ENCODE measurements around the gene FGF4.

FGF4 gene

DNA sequence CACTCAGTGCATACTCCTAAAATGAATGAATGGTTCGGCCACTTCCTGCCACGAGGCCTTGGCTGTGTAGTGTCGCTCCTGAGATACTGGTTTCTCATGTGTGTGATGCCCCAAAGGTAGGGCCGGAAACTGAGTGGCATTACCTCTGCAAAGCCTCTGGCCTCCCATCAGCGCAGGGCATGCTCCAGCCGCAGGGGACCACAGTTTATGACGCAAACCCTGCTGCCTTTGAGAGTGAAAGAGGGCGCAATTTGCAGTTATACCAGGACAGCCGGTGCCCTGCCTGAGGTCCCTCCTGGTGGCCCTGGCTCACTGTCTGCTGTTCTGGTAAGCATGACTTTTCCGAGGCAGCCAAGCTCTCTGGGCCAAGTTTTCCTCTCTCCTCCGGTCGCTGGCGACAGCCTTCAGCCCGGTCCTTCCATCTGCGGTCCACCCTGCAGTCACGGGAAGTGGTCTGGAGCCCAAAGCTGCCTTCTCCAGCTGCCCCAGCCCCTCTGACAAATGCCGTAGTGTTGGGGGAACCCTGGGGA, 46.4 kb upstream of the FGF4 start:
- H4K20me1 ChIP-seq (ENCODE audit: control insufficient read depth, insufficient read depth, low read depth, low read length) = no peaks in the 10 kb centered on the region
- H3K4me2 ChIP-seq (ENCODE audit: low read length) = no peak overlapping the region
- no peak overlapping the region for H3K27ac ChIP-seq (ENCODE audit: low read depth, low read length)
- H3K4me1 ChIP-seq (ENCODE audit: control insufficient read depth, low read length) = no peaks in the 10 kb centered on the region
- H3K4me3 ChIP-seq (ENCODE audit: low read length) = no peak overlapping the region
- no peaks in the 10 kb centered on the region for H3K36me3 ChIP-seq (ENCODE audit: control insufficient read depth, low read length)
- no peaks in the 10 kb centered on the region for H3K9me3 ChIP-seq (ENCODE audit: control insufficient read depth, insufficient read depth, low read length)
- no peak for TF ChIP-seq EZH2phosphoT487 (IDR thresholded peaks at IDR 0.05; ENCODE audit: borderline replicate concordance, low read length)
- TF ChIP-seq, protein P1, sequence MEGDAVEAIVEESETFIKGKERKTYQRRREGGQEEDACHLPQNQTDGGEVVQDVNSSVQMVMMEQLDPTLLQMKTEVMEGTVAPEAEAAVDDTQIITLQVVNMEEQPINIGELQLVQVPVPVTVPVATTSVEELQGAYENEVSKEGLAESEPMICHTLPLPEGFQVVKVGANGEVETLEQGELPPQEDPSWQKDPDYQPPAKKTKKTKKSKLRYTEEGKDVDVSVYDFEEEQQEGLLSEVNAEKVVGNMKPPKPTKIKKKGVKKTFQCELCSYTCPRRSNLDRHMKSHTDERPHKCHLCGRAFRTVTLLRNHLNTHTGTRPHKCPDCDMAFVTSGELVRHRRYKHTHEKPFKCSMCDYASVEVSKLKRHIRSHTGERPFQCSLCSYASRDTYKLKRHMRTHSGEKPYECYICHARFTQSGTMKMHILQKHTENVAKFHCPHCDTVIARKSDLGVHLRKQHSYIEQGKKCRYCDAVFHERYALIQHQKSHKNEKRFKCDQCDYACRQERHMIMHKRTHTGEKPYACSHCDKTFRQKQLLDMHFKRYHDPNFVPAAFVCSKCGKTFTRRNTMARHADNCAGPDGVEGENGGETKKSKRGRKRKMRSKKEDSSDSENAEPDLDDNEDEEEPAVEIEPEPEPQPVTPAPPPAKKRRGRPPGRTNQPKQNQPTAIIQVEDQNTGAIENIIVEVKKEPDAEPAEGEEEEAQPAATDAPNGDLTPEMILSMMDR (IDR thresholded peaks at IDR 0.05; ENCODE audit: low read depth, low read length, poor library complexity, severe bottlenecking) = no peak
- H3K9me2 ChIP-seq (replicated peaks; ENCODE audit: control insufficient read depth, low read length) = no peaks in the 10 kb centered on the region
- H3K27me3 ChIP-seq (ENCODE audit: control insufficient read depth, low read length) = no peaks in the 10 kb centered on the region
- no peaks in the 10 kb centered on the region for H3F3A ChIP-seq (ENCODE audit: control insufficient read depth, insufficient read depth)
- H3K79me2 ChIP-seq (ENCODE audit: control insufficient read depth, low read length) = no peaks in the 10 kb centered on the region

DNA sequence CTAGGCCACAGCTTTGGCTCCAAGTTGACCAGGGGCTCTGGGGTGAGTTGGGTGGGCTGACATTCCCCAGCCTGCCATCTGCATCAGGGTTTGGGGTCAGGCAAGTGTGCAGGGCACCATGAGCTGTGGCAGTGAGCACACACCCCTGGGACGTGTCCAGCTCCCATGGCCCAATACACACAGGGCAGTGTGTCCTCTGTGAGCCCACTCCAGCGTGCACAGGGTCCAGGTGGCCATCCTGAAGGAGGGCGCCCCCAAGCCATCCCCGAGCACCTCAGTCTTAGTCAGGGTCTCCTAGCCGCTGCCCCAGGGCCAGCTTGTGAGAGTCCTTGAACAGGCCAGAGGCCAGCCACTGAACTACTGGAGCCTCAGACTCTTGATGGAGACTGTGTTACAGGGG, 45.3 kb upstream of the FGF4 start:
- Histone ChIP-seq H3K4me3 (ENCODE audit: low read length) (no peak overlapping the region), H3K27ac (ENCODE audit: low read depth, low read length) (no peak overlapping the region), H3F3A (ENCODE audit: control insufficient read depth, insufficient read depth) (no peaks in the 10 kb centered on the region), H3K9me3 (ENCODE audit: control insufficient read depth, insufficient read depth, low read length) (no peaks in the 10 kb centered on the region), H3K36me3 (ENCODE audit: control insufficient read depth, low read length) (no peaks in the 10 kb centered on the region), H4K20me1 (ENCODE audit: control insufficient read depth, insufficient read depth, low read depth, low read length) (no peaks in the 10 kb centered on the region), H3K79me2 (ENCODE audit: control insufficient read depth, low read length) (no peaks in the 10 kb centered on the region), H3K9me2 (replicated peaks; ENCODE audit: control insufficient read depth, low read length) (no peaks in the 10 kb centered on the region), H3K4me1 (ENCODE audit: control insufficient read depth, low read length) (no peaks in the 10 kb centered on the region), H3K4me2 (ENCODE audit: low read length) (no peak overlapping the region), H3K27me3 (ENCODE audit: control insufficient read depth, low read length) (no peaks in the 10 kb centered on the region)
- TF ChIP-seq, protein P1 (IDR thresholded peaks at IDR 0.05; ENCODE audit: low read depth, low read length, poor library complexity, severe bottlenecking) = no peak
- TF ChIP-seq EZH2phosphoT487 (IDR thresholded peaks at IDR 0.05; ENCODE audit: borderline replicate concordance, low read length) = no peak

DNA sequence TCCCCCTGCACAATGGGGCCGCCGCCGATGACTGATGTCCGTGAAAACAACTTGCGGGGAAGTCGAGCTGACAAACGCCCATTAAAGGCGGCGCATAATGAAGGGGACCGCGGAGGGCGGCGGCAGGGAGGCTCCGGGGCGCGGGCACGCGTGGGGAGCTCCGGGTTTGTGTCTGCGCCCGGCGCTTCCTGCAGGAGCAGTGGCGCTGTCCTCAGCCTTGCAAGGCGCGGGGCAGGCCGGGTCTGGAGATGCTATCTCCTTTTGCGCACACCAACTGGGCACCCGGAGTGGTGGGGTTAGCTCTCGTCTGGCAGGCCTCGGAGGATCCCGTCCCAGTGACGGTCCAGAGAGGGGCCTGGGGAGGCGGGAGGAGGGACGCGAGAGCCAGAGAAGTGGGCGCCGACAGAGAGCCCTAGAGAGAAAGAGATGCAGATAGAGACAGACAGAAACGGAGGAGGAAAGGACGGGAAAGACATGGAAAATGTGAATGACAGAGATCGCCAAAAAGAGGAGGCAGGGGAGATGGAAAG, 44.5 kb upstream of the FGF4 start:
- no peaks in the 10 kb centered on the region for H4K20me1 ChIP-seq (ENCODE audit: control insufficient read depth, insufficient read depth, low read depth, low read length)
- H3K9me3 ChIP-seq (ENCODE audit: control insufficient read depth, insufficient read depth, low read length) = no peaks in the 10 kb centered on the region
- no peaks in the 10 kb centered on the region for H3K79me2 ChIP-seq (ENCODE audit: control insufficient read depth, low read length)
- H3K4me1 ChIP-seq (ENCODE audit: control insufficient read depth, low read length) = no peaks in the 10 kb centered on the region
- no peaks in the 10 kb centered on the region for H3K9me2 ChIP-seq (replicated peaks; ENCODE audit: control insufficient read depth, low read length)
- no peaks in the 10 kb centered on the region for H3F3A ChIP-seq (ENCODE audit: control insufficient read depth, insufficient read depth)
- TF ChIP-seq EZH2phosphoT487 (IDR thresholded peaks at IDR 0.05; ENCODE audit: borderline replicate concordance, low read length) = no peak
- TF ChIP-seq, protein P1 (IDR thresholded peaks at IDR 0.05; ENCODE audit: low read depth, low read length, poor library complexity, severe bottlenecking) = no peak
- no peak overlapping the region for H3K27ac ChIP-seq (ENCODE audit: low read depth, low read length)
- no peak overlapping the region for H3K4me2 ChIP-seq (ENCODE audit: low read length)
- H3K4me3 ChIP-seq (ENCODE audit: low read length) = no peak overlapping the region
- no peaks in the 10 kb centered on the region for H3K36me3 ChIP-seq (ENCODE audit: control insufficient read depth, low read length)
- no peaks in the 10 kb centered on the region for H3K27me3 ChIP-seq (ENCODE audit: control insufficient read depth, low read length)
